HG03280 (cell line): ENCODE data around the gene MRPS10.
"Not testable (repeated sequence)": the region's sequence is repeated elsewhere in the genome, so short reads cannot be mapped to it uniquely, and the experiment has no call there.

ENCODE experiments used
- ATAC-seq: cut with Tn5 transposase; IDR thresholded peaks from one replicate; pipeline ENCODE4 v1.9.1; 2021; ENCODE audit warnings: mild to moderate bottlenecking, moderate library complexity; ENCODE audit not compliant: unreplicated experiment

The MRPS10 gene

GRCh38 chr6:42239333-42239732 lies 21.7 kb upstream of the MRPS10 start:
- ATAC-seq = peak; percentile 7

GRCh38 chr6:42237857-42238256 lies 20.2 kb upstream of the MRPS10 start:
- ATAC-seq = no peak

GRCh38 chr6:42236682-42237473 lies 19.2 kb upstream of the MRPS10 start:
- peak; percentile 51 for ATAC-seq

DNA sequence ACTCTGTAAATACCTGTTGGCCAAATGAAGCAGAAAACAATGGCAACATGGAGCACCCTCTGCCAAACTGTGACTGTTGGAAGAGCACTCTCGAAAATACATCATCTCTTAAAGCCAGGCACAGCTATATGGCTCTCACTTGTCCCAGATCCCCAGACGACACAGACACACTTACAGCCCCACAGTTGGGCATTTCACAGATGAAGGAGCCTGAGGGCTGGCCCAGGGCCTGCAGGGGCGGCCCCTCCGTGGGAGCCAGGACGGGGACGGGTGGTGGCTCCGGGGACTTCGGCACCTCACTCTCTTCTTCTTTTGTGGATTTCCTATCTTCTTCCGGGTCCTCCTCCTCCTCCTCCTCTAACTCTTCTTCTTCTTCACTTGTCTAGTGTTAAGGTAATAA lies 18.4 kb upstream of the MRPS10 start:
- ATAC-seq = no peak

- ATAC-seq = no peak
Observed at GRCh38 chr6:42232035-42232434, 14.4 kb upstream of the MRPS10 start.

- no peak for ATAC-seq
Observed at GRCh38 chr6:42230345-42231321, 13.0 kb upstream of the MRPS10 start.

DNA sequence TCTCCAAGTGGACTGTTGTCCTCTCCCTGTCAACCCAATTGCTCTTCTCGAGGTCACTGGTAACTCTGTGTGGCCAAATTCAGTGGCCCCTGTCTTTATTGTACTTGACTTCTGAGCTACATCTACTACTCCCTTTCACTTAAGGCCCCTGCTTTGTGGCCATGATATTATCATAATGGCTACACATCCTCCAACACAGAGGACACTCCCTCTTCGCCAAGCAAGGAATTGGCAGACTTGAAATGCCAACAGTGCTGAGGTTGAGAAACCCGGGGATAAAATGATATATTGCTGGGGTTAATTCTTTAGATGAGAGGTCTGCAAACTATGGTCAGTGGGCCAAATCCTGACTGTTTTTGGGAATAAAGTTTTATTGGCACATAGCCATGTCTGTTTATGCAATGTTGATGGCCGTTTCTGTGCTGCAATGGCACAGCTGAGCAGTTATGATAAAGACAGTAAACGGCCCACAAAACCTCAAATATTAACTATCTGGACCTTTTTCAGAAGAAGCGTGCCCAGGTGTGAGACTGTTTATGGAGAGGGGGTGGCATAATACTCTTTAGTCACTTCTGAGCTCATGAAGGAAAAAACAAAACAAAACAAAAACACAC lies 12.0 kb upstream of the MRPS10 start:
- no peak for ATAC-seq

DNA sequence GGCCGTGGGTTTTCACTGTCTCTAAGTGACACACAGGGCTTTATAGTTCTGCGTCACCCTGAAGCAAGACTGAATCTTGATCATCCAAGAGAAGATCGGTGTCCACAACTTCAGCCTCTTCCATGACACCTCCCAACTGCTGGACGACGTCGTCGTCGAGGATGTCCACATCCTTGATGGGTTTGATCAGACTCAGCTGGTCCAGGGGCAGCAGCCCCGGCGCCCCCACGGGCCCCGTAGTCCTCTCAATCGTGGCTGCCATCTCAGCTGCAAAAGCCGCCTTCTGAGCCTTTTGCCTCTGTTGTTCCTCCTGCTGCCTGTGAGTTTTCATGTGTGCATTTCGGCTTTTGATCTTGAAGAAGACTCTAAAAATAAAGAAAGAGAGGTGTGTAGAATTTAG lies 10.6 kb upstream of the MRPS10 start:
- no peak for ATAC-seq

GRCh38 chr6:42227173-42227850 lies 9.7 kb upstream of the MRPS10 start:
- ATAC-seq = no peak

DNA sequence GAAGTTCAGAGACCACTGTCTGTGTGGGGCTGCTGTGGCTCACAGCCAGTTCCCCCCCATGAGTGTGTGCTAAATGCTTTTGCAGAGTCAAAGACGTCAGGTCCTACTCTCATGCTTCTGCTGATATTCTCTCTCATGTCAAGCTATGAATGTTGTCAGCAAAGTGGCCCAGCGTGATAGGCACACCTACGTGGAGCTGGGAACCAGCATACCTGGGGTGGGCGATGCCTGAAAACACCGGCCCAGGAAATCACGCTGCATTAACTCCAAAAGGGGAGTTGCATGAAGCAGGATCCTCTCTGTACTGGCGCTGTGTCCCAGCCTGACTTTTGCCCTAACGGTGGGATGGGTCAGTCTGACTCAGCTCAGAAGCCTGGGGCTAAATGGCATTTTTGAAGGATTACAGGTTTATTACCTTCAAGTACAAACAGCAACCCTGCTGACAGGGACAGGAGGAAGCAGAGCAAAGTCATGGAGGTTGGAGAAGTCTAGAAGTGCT lies 9.0 kb upstream of the MRPS10 start:
- ATAC-seq = no peak

- ATAC-seq = no peak
Observed at GRCh38 chr6:42226161-42226611, 8.5 kb upstream of the MRPS10 start.

- no peak for ATAC-seq
Observed at GRCh38 chr6:42225419-42225818, 7.8 kb upstream of the MRPS10 start.

- ATAC-seq = no peak
Observed at GRCh38 chr6:42225029-42225339, 7.3 kb upstream of the MRPS10 start.

- peak; percentile 86 for ATAC-seq
Observed at GRCh38 chr6:42224222-42225028, 6.8 kb upstream of the MRPS10 start.

GRCh38 chr6:42222448-42222847 lies 4.8 kb upstream of the MRPS10 start:
- ATAC-seq = no peak

GRCh38 chr6:42221546-42221945 lies 3.9 kb upstream of the MRPS10 start:
- no peak for ATAC-seq

GRCh38 chr6:42220807-42221206 lies 3.1 kb upstream of the MRPS10 start:
- no peak for ATAC-seq

DNA sequence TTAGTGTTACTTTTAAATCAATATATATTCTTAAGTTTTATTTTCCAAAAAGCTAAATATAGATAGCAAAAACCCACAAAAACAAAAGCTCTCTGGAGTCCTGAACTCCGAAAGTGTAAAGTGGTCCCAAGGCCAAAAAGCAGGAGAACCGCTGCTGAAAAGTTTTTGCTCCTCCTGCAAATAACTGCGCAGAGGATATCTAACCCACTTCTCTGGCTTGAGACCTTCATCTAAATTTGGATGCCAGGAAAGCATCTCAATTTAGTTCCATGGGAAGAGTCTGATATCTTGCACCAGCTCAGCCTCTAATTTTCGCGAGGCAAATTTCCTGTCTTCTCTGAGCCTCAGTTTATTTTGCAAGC lies 523 bp downstream of the MRPS10 start:
- no peak for ATAC-seq

GRCh38 chr6:42216495-42216894 lies 1.2 kb downstream of the MRPS10 start:
- not testable (repeated sequence) for ATAC-seq

GRCh38 chr6:42212442-42212841 lies 5.2 kb downstream of the MRPS10 start:
- ATAC-seq = no peak
